Karpas-422 (cell line): ENCODE results near the gene OPCML. TPM values are rescaled to one million over a fixed set of nuclear protein-coding genes. Genes with fewer than 3 reads are reported as not detected.
A peak's percentile ranks its signal among the peaks of the same experiment; 100 is the strongest.

Experiments used
- DNase-seq: peaks from one replicate; pipeline ENCODE4 v3.0.0-alpha.2; 2015
- H2AFZ ChIP-seq: fragments of 200-600 bp; sonication (generic); 2 replicates; pipeline ENCODE4 v1.6.1; 2014; ENCODE audit warnings: antibody characterized with exemption, low read length, mixed read lengths
- H3K27ac ChIP-seq: fragments of 200-600 bp; sonication (generic); 2 replicates; pipeline ENCODE4 v1.5.1; 2014; ENCODE audit warnings: mild to moderate bottlenecking, low read length, moderate library complexity
- H3K27me3 ChIP-seq: fragments of 200-600 bp; sonication (generic); 2 replicates; pipeline ENCODE4 v1.6.1; 2014; ENCODE audit warnings: low read length, mixed read lengths
- H3K36me3 ChIP-seq: fragments of 200-600 bp; sonication (generic); 2 replicates; pipeline ENCODE4 v1.6.1; 2014; ENCODE audit warnings: low read length, mixed read lengths; ENCODE audit not compliant: insufficient read depth
- H3K4me1 ChIP-seq: fragments of 200-600 bp; sonication (generic); 2 replicates; pipeline ENCODE4 v1.6.1; 2014; ENCODE audit warnings: mild to moderate bottlenecking, low read length, mixed read lengths
- H3K4me2 ChIP-seq: fragments of 200-600 bp; sonication (generic); 2 replicates; pipeline ENCODE4 v1.6.1; 2014; ENCODE audit warnings: low read length, low read depth, mild to moderate bottlenecking; ENCODE audit not compliant: poor library complexity, severe bottlenecking
- H3K4me3 ChIP-seq: fragments of 200-600 bp; sonication (generic); 2 replicates; pipeline ENCODE4 v1.5.1; 2014; ENCODE audit warnings: mild to moderate bottlenecking, antibody characterized with exemption, low read length, mixed read lengths
- H3K79me2 ChIP-seq: fragments of 200-600 bp; sonication (generic); 2 replicates; pipeline ENCODE4 v1.6.1; 2014; ENCODE audit warnings: mild to moderate bottlenecking, low read length, mixed read lengths
- H3K9ac ChIP-seq: fragments of 200-600 bp; sonication (generic); 2 replicates; pipeline ENCODE4 v1.6.0; 2014; ENCODE audit warnings: low read length
- H3K9me2 ChIP-seq: fragments of 200-600 bp; sonication (generic), shearing (Covaris generic); replicated peaks from 2 replicates; pipeline ENCODE4 v1.6.0; 2014; ENCODE audit warnings: mild to moderate bottlenecking, low read length, moderate library complexity; ENCODE audit not compliant: insufficient read depth
- H3K9me3 ChIP-seq: fragments of 300-700, 200-600 bp; sonication (generic); 2 replicates; pipeline ENCODE4 v1.6.1; 2014; ENCODE audit warnings: low read length, mixed read lengths
- H4K20me1 ChIP-seq: fragments of 200-600 bp; sonication (generic); 2 replicates; pipeline ENCODE4 v1.6.1; 2014; ENCODE audit warnings: mild to moderate bottlenecking, antibody characterized with exemption, low read length, low read depth; ENCODE audit not compliant: insufficient read depth
- total RNA-seq: library from RNA; depleted of rRNA; stranded (reverse); fragments of >200 nt; shearing (Covaris generic); gene quantifications from 2 replicates; pipeline ENCODE4 v1.2.3, GENCODE V29; 2014; ENCODE audit warnings: low replicate concordance

OPCML gene
- total RNA-seq, 1 experiment from 2014 or later: not detected

GRCh38 chr11:133519560-133519959, 12.7 kb downstream of the OPCML start:
- no peaks in the 10 kb centered on the region for H3K36me3 ChIP-seq
- H3K4me2 ChIP-seq: no peak overlapping the region
- H3K27me3 ChIP-seq: no peaks in the 10 kb centered on the region
- no peaks in the 10 kb centered on the region for H4K20me1 ChIP-seq
- no peaks in the 10 kb centered on the region for H3K9me2 ChIP-seq
- no peak overlapping the region for H3K4me3 ChIP-seq
- H3K4me1 ChIP-seq: no peaks in the 10 kb centered on the region
- no peak overlapping the region for H2AFZ ChIP-seq
- no peak for DNase-seq
- no peak overlapping the region for H3K27ac ChIP-seq
- H3K9me3 ChIP-seq: no peaks in the 10 kb centered on the region
- H3K79me2 ChIP-seq: no peaks in the 10 kb centered on the region
- H3K9ac ChIP-seq: no peak overlapping the region

GRCh38 chr11:133518702-133519264, 13.5 kb downstream of the OPCML start:
- Histone ChIP-seq H3K36me3 (no peaks in the 10 kb centered on the region), H3K27ac (no peak overlapping the region), H4K20me1 (no peaks in the 10 kb centered on the region), H3K4me1 (no peaks in the 10 kb centered on the region), H3K79me2 (no peaks in the 10 kb centered on the region), H3K9ac (no peak overlapping the region), H3K9me2 (no peaks in the 10 kb centered on the region), H3K4me2 (no peak overlapping the region), H3K9me3 (no peaks in the 10 kb centered on the region), H2AFZ (no peak overlapping the region), H3K4me3 (no peak overlapping the region), H3K27me3 (no peaks in the 10 kb centered on the region)
- DNase-seq: no peak

GRCh38 chr11:133516845-133517244, 15.5 kb downstream of the OPCML start:
- Histone ChIP-seq H3K4me2 (no peak overlapping the region), H4K20me1 (no peaks in the 10 kb centered on the region), H3K79me2 (no peaks in the 10 kb centered on the region), H3K27ac (no peak overlapping the region), H2AFZ (no peak overlapping the region), H3K36me3 (no peaks in the 10 kb centered on the region), H3K9me3 (no peaks in the 10 kb centered on the region), H3K9me2 (no peaks in the 10 kb centered on the region), H3K4me1 (no peaks in the 10 kb centered on the region), H3K4me3 (no peak overlapping the region), H3K27me3 (no peaks in the 10 kb centered on the region), H3K9ac (no peak overlapping the region)
- DNase-seq: no peak

- Histone ChIP-seq H3K27ac (no peak overlapping the region), H3K9me2 (no peaks in the 10 kb centered on the region), H3K4me2 (no peak overlapping the region), H4K20me1 (no peaks in the 10 kb centered on the region), H3K4me3 (no peak overlapping the region), H3K36me3 (no peaks in the 10 kb centered on the region), H3K9me3 (no peaks in the 10 kb centered on the region), H3K79me2 (no peaks in the 10 kb centered on the region), H3K9ac (no peak overlapping the region), H3K27me3 (no peaks in the 10 kb centered on the region), H3K4me1 (no peaks in the 10 kb centered on the region), H2AFZ (no peak overlapping the region)
- DNase-seq: no peak
These were observed 17.2 kb downstream of the OPCML start for GRCh38 chr11:133515107-133515506.

GRCh38 chr11:133509924-133510697, 22.2 kb downstream of the OPCML start:
- no peak overlapping the region for H3K4me2 ChIP-seq
- H3K9me3 ChIP-seq: no peaks in the 10 kb centered on the region
- H3K27me3 ChIP-seq: no peaks in the 10 kb centered on the region
- no peak overlapping the region for H2AFZ ChIP-seq
- H3K9me2 ChIP-seq: no peaks in the 10 kb centered on the region
- H3K4me1 ChIP-seq: peaks cover 16% of the 10 kb centered on the region
- no peaks in the 10 kb centered on the region for H4K20me1 ChIP-seq
- H3K36me3 ChIP-seq: no peaks in the 10 kb centered on the region
- DNase-seq: no peak
- no peak overlapping the region for H3K27ac ChIP-seq
- no peak overlapping the region for H3K9ac ChIP-seq
- H3K79me2 ChIP-seq: no peaks in the 10 kb centered on the region
- no peak overlapping the region for H3K4me3 ChIP-seq

DNA sequence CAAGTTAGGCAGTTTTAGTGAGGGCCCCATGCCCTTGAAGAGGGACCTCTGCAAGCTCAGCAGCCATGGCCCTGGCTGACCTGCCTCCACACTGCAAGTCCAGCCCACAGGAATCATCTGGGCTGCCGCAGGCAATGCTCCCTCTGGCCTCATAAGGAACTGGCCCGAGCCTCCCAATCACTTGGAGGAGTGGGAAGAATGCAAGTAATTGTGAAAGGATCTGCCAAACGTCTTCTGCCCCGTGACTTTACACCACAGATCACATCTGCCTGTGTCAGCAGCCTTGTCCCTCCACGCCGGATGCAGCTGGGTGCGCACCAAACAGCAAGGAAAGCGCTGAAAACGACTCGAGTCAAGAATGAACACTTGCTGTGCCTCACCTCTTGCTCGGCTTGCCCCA, 23.8 kb downstream of the OPCML start:
- no peak overlapping the region for H3K9ac ChIP-seq
- no peaks in the 10 kb centered on the region for H3K27me3 ChIP-seq
- H4K20me1 ChIP-seq: no peaks in the 10 kb centered on the region
- no peaks in the 10 kb centered on the region for H3K36me3 ChIP-seq
- H2AFZ ChIP-seq: no peak overlapping the region
- peaks cover 16% of the 10 kb centered on the region for H3K4me1 ChIP-seq
- DNase-seq: no peak
- H3K27ac ChIP-seq: no peak overlapping the region
- H3K4me3 ChIP-seq: no peak overlapping the region
- no peaks in the 10 kb centered on the region for H3K9me2 ChIP-seq
- H3K79me2 ChIP-seq: no peaks in the 10 kb centered on the region
- H3K4me2 ChIP-seq: no peak overlapping the region
- H3K9me3 ChIP-seq: no peaks in the 10 kb centered on the region

DNA sequence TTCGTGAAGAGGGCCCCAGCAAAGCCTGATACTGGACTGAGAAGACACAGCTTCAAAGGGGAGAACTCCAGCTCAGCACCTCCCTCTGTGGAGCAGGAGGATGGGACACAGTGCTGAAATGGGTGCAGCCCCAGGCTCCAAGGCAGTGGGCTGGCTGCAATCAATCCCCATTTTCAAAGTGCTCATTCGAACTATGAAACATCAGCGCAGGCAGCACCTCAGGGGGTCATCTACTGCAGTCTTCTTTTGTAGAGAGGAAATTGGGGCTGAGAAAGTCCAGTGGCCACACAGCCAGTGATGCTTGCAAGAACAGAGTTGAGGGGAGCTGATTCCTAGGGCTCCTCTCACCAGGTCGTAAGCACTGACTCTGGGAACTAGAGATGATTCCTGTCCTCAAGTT, 25.1 kb downstream of the OPCML start:
- Histone ChIP-seq H3K9ac (no peak overlapping the region), H3K9me2 (no peaks in the 10 kb centered on the region), H3K4me2 (no peak overlapping the region), H4K20me1 (no peaks in the 10 kb centered on the region), H2AFZ (no peak overlapping the region), H3K36me3 (no peaks in the 10 kb centered on the region), H3K9me3 (no peaks in the 10 kb centered on the region), H3K27me3 (no peaks in the 10 kb centered on the region), H3K4me3 (no peak overlapping the region), H3K4me1 (peaks cover 16% of the 10 kb centered on the region), H3K27ac (no peak overlapping the region), H3K79me2 (no peaks in the 10 kb centered on the region)
- DNase-seq: no peak

GRCh38 chr11:133506551-133507094, 25.7 kb downstream of the OPCML start:
- no peaks in the 10 kb centered on the region for H3K79me2 ChIP-seq

More at GRCh38 chr11:133506551-133507094, 25.7 kb downstream of the OPCML start:
- H3K4me2 ChIP-seq: peak overlapping the region; percentile 29
- no peaks in the 10 kb centered on the region for H3K27me3 ChIP-seq
- no peaks in the 10 kb centered on the region for H4K20me1 ChIP-seq
- no peak overlapping the region for H2AFZ ChIP-seq
- H3K9me3 ChIP-seq: no peaks in the 10 kb centered on the region
- no peak overlapping the region for H3K9ac ChIP-seq
- no peaks in the 10 kb centered on the region for H3K36me3 ChIP-seq
- DNase-seq: no peak
- no peaks in the 10 kb centered on the region for H3K9me2 ChIP-seq
- H3K4me3 ChIP-seq: no peak overlapping the region
- H3K4me1 ChIP-seq: peaks cover 16% of the 10 kb centered on the region
- no peak overlapping the region for H3K27ac ChIP-seq
